MCF 10A (cell line): ENCODE measurements around the gene PPP1CC. TPM values are rescaled to one million over a fixed set of nuclear protein-coding genes. Genes with fewer than 3 reads are reported as not detected.

Source experiments
- BruUV-seq: library from RNA; stranded (reverse); fragments of 400-500 nt; replicated peaks from 2 replicates; lab custom pipeline; 2021; lab: Mats Ljungman, UMichigan
- CTCF ChIA-PET: fragments of 300-600 bp; sonication (Branson Sonifier 250); formaldehyde crosslinking; extraction: SDS; loops from one replicate; lab custom pipeline; 2021; ENCODE audit warnings: antibody characterized with exemption, inconsistent platforms; lab: Yijun Ruan, JAX
- POLR2A ChIA-PET: fragments of 300-600, 350-650 bp; sonication (Branson Sonifier 250); formaldehyde crosslinking; extraction: SDS; loops from one replicate; lab custom pipeline; 2020; ENCODE audit warnings: antibody characterized with exemption, inconsistent platforms; lab: Yijun Ruan, JAX
- DNase-seq: peaks from one replicate; pipeline ENCODE4 v3.0.0-alpha.2; 2018; ENCODE audit not compliant: unreplicated experiment
- H3K27ac Mint-ChIP-seq: one replicate; pipeline ENCODE4 v1.8.0; 2022; ENCODE audit warnings: mild to moderate bottlenecking, low read depth, mixed read lengths; ENCODE audit not compliant: unreplicated experiment
- H3K27me3 Mint-ChIP-seq: one replicate; pipeline ENCODE4 v1.8.0; 2022; ENCODE audit warnings: mixed read lengths; ENCODE audit not compliant: insufficient read depth, unreplicated experiment
- H3K36me3 Mint-ChIP-seq: one replicate; pipeline ENCODE4 v1.8.0; 2022; ENCODE audit warnings: mild to moderate bottlenecking, moderate library complexity, mixed read lengths; ENCODE audit not compliant: insufficient read depth, unreplicated experiment
- H3K4me1 Mint-ChIP-seq: one replicate; pipeline ENCODE4 v1.8.0; 2022; ENCODE audit warnings: mixed read lengths; ENCODE audit not compliant: insufficient read depth, unreplicated experiment
- H3K4me3 Mint-ChIP-seq: one replicate; pipeline ENCODE4 v1.8.0; 2022; ENCODE audit warnings: mild to moderate bottlenecking, moderate library complexity, mixed read lengths; ENCODE audit not compliant: unreplicated experiment
- H3K9me3 Mint-ChIP-seq: one replicate; pipeline ENCODE4 v1.8.0; 2022; ENCODE audit warnings: mixed read lengths; ENCODE audit not compliant: unreplicated experiment
- intact Hi-C: fragments of 100-400 bp; cut with micrococcal nuclease; formaldehyde crosslinking; loops from 2 replicates; pipeline ENCODE4 v1.14.1; 2022
- total RNA-seq: library from RNA; stranded (reverse); gene quantifications from 2 replicates; pipeline ENCODE4 v1.2.3, GENCODE V29; 2022
- TF ChIP-seq, protein P1 (sequence below): fragments of 200-600 bp; IDR thresholded peaks from one replicate; pipeline ENCODE4 v1.8.0; 2022; ENCODE audit warnings: antibody characterized with exemption, mild to moderate bottlenecking; ENCODE audit not compliant: unreplicated experiment

The PPP1CC gene
- total RNA-seq, 1 experiment from 2014 or later: 94.6 TPM

DNA sequence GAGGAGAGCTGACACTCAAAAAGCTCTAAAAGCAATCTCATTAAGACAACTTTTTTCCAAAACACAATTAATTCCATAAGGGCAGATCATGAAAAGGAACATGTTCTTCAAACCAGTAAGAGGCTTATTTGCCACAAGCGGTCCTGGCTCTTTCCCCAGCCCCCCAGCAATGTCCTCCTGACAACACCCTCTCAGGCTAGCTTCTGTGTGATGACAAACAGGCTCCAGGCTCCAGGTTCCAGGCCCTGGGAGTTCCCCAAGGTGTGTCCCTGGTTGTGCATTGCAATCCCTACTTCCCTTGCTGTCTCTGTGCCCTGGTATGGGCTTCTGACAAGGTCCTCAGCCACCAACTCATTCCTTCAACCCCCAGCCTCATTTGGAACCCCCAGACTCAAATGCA lies 62.7 kb downstream of the PPP1CC start:
- H3K27me3 Mint-ChIP-seq: peaks cover 29% of the 10 kb centered on the region
- no peaks in the 10 kb centered on the region for H3K4me1 Mint-ChIP-seq
- intact Hi-C loops: no loop called here
- no peak for DNase-seq
- H3K36me3 Mint-ChIP-seq: no peaks in the 10 kb centered on the region
- peaks cover 8% of the 10 kb centered on the region for H3K9me3 Mint-ChIP-seq
- ChIA-PET CTCF (no interaction called here), POLR2A (no interaction called here)
- TF ChIP-seq, protein P1, sequence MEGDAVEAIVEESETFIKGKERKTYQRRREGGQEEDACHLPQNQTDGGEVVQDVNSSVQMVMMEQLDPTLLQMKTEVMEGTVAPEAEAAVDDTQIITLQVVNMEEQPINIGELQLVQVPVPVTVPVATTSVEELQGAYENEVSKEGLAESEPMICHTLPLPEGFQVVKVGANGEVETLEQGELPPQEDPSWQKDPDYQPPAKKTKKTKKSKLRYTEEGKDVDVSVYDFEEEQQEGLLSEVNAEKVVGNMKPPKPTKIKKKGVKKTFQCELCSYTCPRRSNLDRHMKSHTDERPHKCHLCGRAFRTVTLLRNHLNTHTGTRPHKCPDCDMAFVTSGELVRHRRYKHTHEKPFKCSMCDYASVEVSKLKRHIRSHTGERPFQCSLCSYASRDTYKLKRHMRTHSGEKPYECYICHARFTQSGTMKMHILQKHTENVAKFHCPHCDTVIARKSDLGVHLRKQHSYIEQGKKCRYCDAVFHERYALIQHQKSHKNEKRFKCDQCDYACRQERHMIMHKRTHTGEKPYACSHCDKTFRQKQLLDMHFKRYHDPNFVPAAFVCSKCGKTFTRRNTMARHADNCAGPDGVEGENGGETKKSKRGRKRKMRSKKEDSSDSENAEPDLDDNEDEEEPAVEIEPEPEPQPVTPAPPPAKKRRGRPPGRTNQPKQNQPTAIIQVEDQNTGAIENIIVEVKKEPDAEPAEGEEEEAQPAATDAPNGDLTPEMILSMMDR: no peak
- BruUV-seq: no TSS peak
- no peak overlapping the region for H3K27ac Mint-ChIP-seq
- H3K4me3 Mint-ChIP-seq: no peak overlapping the region

DNA sequence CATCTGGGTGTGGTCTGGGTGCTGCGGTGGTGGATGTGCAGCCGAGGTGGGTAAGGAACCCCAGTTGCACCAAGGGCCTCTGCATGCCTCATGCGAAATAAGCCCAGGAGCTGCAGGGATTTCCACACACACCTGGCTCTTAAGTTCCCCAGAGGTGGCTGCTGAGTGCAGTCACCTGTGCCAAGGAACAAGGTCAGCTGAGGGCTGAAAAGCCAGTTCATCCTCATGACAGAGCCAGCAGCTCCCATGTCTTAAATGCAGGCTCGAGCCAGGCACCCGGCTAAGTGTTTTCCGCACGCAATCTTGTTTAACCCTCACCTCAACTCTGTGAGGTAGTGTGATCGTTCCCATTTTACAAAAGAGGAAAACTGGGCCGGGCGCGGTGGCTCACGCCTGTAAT lies 63.5 kb downstream of the PPP1CC start:
- peaks cover 20% of the 10 kb centered on the region for H3K27me3 Mint-ChIP-seq
- POLR2A ChIA-PET: interaction anchor here (0.7 to 0.9 kb wide), 2 partner anchors 15 to 42 kb away, joined by 3 to 4 read pairs; no protein-coding TSS in a partner anchor
- no peak overlapping the region for H3K27ac Mint-ChIP-seq
- CTCF ChIA-PET: interaction anchor here (0.8 kb wide), 1 partner anchor 29 kb away, joined by 3 read pairs; no protein-coding TSS in a partner anchor
- no peak overlapping the region for H3K4me3 Mint-ChIP-seq
- H3K9me3 Mint-ChIP-seq: peaks cover 7% of the 10 kb centered on the region
- BruUV-seq: no TSS peak
- DNase-seq: no peak
- H3K4me1 Mint-ChIP-seq: no peaks in the 10 kb centered on the region
- no peaks in the 10 kb centered on the region for H3K36me3 Mint-ChIP-seq
- TF ChIP-seq, protein P1: no peak
- intact Hi-C loops: no loop called here

DNA sequence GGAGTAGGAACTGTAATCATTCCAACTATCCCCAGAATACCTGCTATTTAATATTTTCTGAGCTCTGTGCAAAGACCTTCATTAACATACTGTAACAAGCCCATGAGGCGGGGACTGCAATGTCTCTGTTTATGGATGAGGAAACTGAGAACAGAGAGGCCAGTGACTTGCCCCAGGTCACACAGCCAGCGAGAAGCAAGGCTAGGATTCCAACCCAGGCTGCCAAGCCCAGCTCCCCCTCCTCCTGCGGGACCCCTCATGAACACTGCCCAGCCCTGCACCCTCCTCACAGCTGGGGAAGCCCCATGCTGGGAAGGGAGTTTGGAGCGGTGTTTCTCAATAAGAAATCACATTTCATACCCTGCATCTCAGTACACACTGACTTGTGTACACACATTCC lies 64.7 kb downstream of the PPP1CC start:
- TF ChIP-seq, protein P1: no peak
- BruUV-seq: no TSS peak
- Mint-ChIP-seq H3K27me3 (peaks cover 15% of the 10 kb centered on the region), H3K4me1 (no peaks in the 10 kb centered on the region), H3K4me3 (no peak overlapping the region), H3K36me3 (no peaks in the 10 kb centered on the region), H3K9me3 (no peaks in the 10 kb centered on the region), H3K27ac (no peak overlapping the region)
- intact Hi-C loops: no loop called here
- no peak for DNase-seq
- CTCF ChIA-PET: interaction anchor here (0.6 kb wide), 1 partner anchor 258 kb away, joined by 4 read pairs; no protein-coding TSS in a partner anchor
- POLR2A ChIA-PET: no interaction called here

DNA sequence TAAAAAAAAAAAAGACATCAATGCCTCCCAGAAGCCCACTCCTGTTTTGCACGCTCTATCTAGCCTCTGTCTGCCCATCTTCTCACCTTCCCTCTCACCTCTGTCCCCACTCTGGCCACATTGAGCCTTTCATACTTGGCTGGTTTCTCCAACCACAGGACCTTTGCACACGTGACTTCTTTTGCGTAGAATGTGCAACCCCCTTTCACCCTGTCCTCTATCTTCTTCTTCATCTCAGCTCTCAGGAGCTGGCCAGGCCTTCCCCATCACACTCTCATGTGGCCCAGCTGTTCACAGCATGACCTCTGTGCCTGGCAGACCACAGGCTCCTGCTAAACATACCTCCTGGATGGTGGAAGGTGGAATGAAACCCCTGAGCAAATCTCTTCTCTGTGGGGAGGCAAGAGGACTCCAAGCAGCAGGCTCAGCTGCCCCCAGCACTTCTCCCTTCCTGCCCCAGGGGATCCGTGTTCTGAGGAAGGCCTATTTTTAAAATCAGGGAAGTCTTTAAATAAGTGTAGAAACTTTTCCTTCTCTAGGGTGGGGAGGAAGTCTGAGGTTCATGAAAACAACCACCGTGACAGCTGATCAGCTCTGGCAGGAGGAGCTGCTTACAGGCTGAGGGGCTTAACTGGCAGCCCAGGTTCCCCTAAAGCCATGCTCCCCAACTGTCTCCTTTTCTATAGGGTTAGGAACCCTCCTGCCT lies 65.3 kb downstream of the PPP1CC start:
- CTCF ChIA-PET: interaction anchor here (0.6 to 0.7 kb wide), 2 partner anchors 257 to 346 kb away, joined by 3 to 4 read pairs; no protein-coding TSS in a partner anchor
- H3K4me1 Mint-ChIP-seq: no peaks in the 10 kb centered on the region
- H3K9me3 Mint-ChIP-seq: no peaks in the 10 kb centered on the region
- H3K36me3 Mint-ChIP-seq: no peaks in the 10 kb centered on the region
- BruUV-seq: no TSS peak
- H3K4me3 Mint-ChIP-seq: no peak overlapping the region
- peaks cover 22% of the 10 kb centered on the region for H3K27me3 Mint-ChIP-seq
- DNase-seq: no peak
- intact Hi-C loops: no loop called here
- TF ChIP-seq, protein P1: no peak
- POLR2A ChIA-PET: no interaction called here
- H3K27ac Mint-ChIP-seq: no peak overlapping the region
